ENCODE results near the gene CCDC27.

GRCh38 chr1:3746389-3746829 lies 5.8 kb upstream of the CCDC27 start:
- TF ChIP-seq CTCF (IDR thresholded peaks at IDR 0.05) = no peak
- TF ChIP-seq ZFX (IDR thresholded peaks at IDR 0.05; ENCODE audit: borderline replicate concordance) = no peak

All from 22Rv1 (cell line).